ENCODE measurements around the gene CHD1L.

Gene CHD1L

GRCh38 chr1:147336291-147336690 lies 93.8 kb downstream of the CHD1L start:
- in situ Hi-C loops (cut with HindIII; ENCODE audit: low pct_ligation_motif_present, low sequenced_read_pairs) = no loop called here
- H3K27me3 ChIP-seq (replicated peaks) = no peaks in the 10 kb centered on the region
- TF ChIP-seq CTCF (IDR thresholded peaks at IDR 0.05; ENCODE audit: low read depth, low read length, missing control alignments) = no peak

GRCh38 chr1:147337040-147337630 lies 94.7 kb downstream of the CHD1L start:
- no peak overlapping the region for H3K27ac ChIP-seq
- in situ Hi-C loops (cut with HindIII; ENCODE audit: low pct_ligation_motif_present, low sequenced_read_pairs) = no loop called here
- H3K36me3 ChIP-seq (replicated peaks) = no peaks in the 10 kb centered on the region
- DNase-seq = no peak
- no peaks in the 10 kb centered on the region for H3K27me3 ChIP-seq (replicated peaks)
- no peak for TF ChIP-seq CTCF (IDR thresholded peaks at IDR 0.05; ENCODE audit: low read depth, low read length, missing control alignments)
- H3K4me3 ChIP-seq (ENCODE audit: low read depth, low read length) = no peak overlapping the region

More at GRCh38 chr1:147336291-147336690, 93.8 kb downstream of the CHD1L start:
- Histone ChIP-seq H3K27ac (no peak overlapping the region), H3K36me3 (replicated peaks) (no peaks in the 10 kb centered on the region), H3K4me3 (ENCODE audit: low read depth, low read length) (no peak overlapping the region)
- DNase-seq = no peak

GRCh38 chr1:147338571-147338970 lies 96.1 kb downstream of the CHD1L start:
- in situ Hi-C loops (cut with HindIII; ENCODE audit: low pct_ligation_motif_present, low sequenced_read_pairs) = no loop called here
- Histone ChIP-seq H3K4me3 (ENCODE audit: low read depth, low read length) (no peak overlapping the region), H3K27me3 (replicated peaks) (no peaks in the 10 kb centered on the region), H3K27ac (no peak overlapping the region), H3K36me3 (replicated peaks) (no peaks in the 10 kb centered on the region)
- TF ChIP-seq CTCF (IDR thresholded peaks at IDR 0.05; ENCODE audit: low read depth, low read length, missing control alignments) = no peak
- DNase-seq = no peak

- in situ Hi-C loops (cut with HindIII; ENCODE audit: low pct_ligation_motif_present, low sequenced_read_pairs) = no loop called here
- no peak for TF ChIP-seq CTCF (IDR thresholded peaks at IDR 0.05; ENCODE audit: low read depth, low read length, missing control alignments)
- no peak overlapping the region for H3K4me3 ChIP-seq (ENCODE audit: low read depth, low read length)
- no peak for DNase-seq
- H3K27me3 ChIP-seq (replicated peaks) = no peaks in the 10 kb centered on the region
- H3K27ac ChIP-seq = no peak overlapping the region
- H3K36me3 ChIP-seq (replicated peaks) = no peaks in the 10 kb centered on the region
These were observed 98.8 kb downstream of the CHD1L start for GRCh38 chr1:147341246-147341645.
